ENCODE results near the gene DNMT3B. TPM values are rescaled to one million over a fixed set of nuclear protein-coding genes. Genes with fewer than 3 reads are reported as not detected.

DNMT3B gene
- polyA plus RNA-seq, 1 donor, result 2.4 TPM

- H3K27me3 ChIP-seq (ENCODE audit: control insufficient read depth, insufficient read depth, low read length), result no peaks in the 10 kb centered on the region
- peaks cover 6% of the 10 kb centered on the region for H3K36me3 ChIP-seq (ENCODE audit: control insufficient read depth, insufficient read depth, low read length)
- H3K4me1 ChIP-seq (ENCODE audit: control insufficient read depth, insufficient read depth, low read length), result no peaks in the 10 kb centered on the region
- H3K9me3 ChIP-seq (ENCODE audit: control insufficient read depth, low read depth, low read length), result no peaks in the 10 kb centered on the region
- no peak overlapping the region for H3K4me3 ChIP-seq (ENCODE audit: low read length)
- WGBS (ENCODE audit: insufficient coverage, low lambda C conversion rate), result 80% methylated on average over 1 of the region's 9 CpGs
- no peak overlapping the region for H3K27ac ChIP-seq (ENCODE audit: low read length)
- DNase-seq, result no peak
These were observed 45.5 kb downstream of the DNMT3B start for GRCh38 chr20:32807706-32808105.

- H3K36me3 ChIP-seq (ENCODE audit: control insufficient read depth, insufficient read depth, low read length), result no peaks in the 10 kb centered on the region
- H3K9me3 ChIP-seq (ENCODE audit: control insufficient read depth, low read depth, low read length), result no peaks in the 10 kb centered on the region
- no peaks in the 10 kb centered on the region for H3K27me3 ChIP-seq (ENCODE audit: control insufficient read depth, insufficient read depth, low read length)
- no peaks in the 10 kb centered on the region for H3K4me1 ChIP-seq (ENCODE audit: control insufficient read depth, insufficient read depth, low read length)
- no peak for DNase-seq
- WGBS (ENCODE audit: insufficient coverage, low lambda C conversion rate), result no CpG with 5 or more reads among the region's 4 CpGs
- no peak overlapping the region for H3K27ac ChIP-seq (ENCODE audit: low read length)
- H3K4me3 ChIP-seq (ENCODE audit: low read length), result no peak overlapping the region
These were observed 46.3 kb downstream of the DNMT3B start for GRCh38 chr20:32808438-32808837.

- no peaks in the 10 kb centered on the region for H3K27me3 ChIP-seq (ENCODE audit: control insufficient read depth, insufficient read depth, low read length)
- H3K4me1 ChIP-seq (ENCODE audit: control insufficient read depth, insufficient read depth, low read length), result no peaks in the 10 kb centered on the region
- WGBS (ENCODE audit: insufficient coverage, low lambda C conversion rate), result no CpG with 5 or more reads among the region's 4 CpGs
- H3K4me3 ChIP-seq (ENCODE audit: low read length), result no peak overlapping the region
- no peaks in the 10 kb centered on the region for H3K9me3 ChIP-seq (ENCODE audit: control insufficient read depth, low read depth, low read length)
- DNase-seq, result no peak
- H3K27ac ChIP-seq (ENCODE audit: low read length), result no peak overlapping the region
- no peaks in the 10 kb centered on the region for H3K36me3 ChIP-seq (ENCODE audit: control insufficient read depth, insufficient read depth, low read length)
These were observed 47.7 kb downstream of the DNMT3B start for GRCh38 chr20:32809907-32810306.

- WGBS (ENCODE audit: insufficient coverage, low lambda C conversion rate), result no CpG with 5 or more reads among the region's 5 CpGs
- no peak overlapping the region for H3K27ac ChIP-seq (ENCODE audit: low read length)
- no peaks in the 10 kb centered on the region for H3K4me1 ChIP-seq (ENCODE audit: control insufficient read depth, insufficient read depth, low read length)
- no peak for DNase-seq
- no peaks in the 10 kb centered on the region for H3K27me3 ChIP-seq (ENCODE audit: control insufficient read depth, insufficient read depth, low read length)
- no peak overlapping the region for H3K4me3 ChIP-seq (ENCODE audit: low read length)
- no peaks in the 10 kb centered on the region for H3K36me3 ChIP-seq (ENCODE audit: control insufficient read depth, insufficient read depth, low read length)
- H3K9me3 ChIP-seq (ENCODE audit: control insufficient read depth, low read depth, low read length), result no peaks in the 10 kb centered on the region
These were observed 48.8 kb downstream of the DNMT3B start for GRCh38 chr20:32810941-32811340.

- Histone ChIP-seq H3K4me1 (ENCODE audit: control insufficient read depth, insufficient read depth, low read length) (no peaks in the 10 kb centered on the region), H3K27me3 (ENCODE audit: control insufficient read depth, insufficient read depth, low read length) (no peaks in the 10 kb centered on the region), H3K4me3 (ENCODE audit: low read length) (no peak overlapping the region), H3K27ac (ENCODE audit: low read length) (no peak overlapping the region), H3K9me3 (ENCODE audit: control insufficient read depth, low read depth, low read length) (no peaks in the 10 kb centered on the region), H3K36me3 (ENCODE audit: control insufficient read depth, insufficient read depth, low read length) (no peaks in the 10 kb centered on the region)
- DNase-seq, result no peak
- no CpG with 5 or more reads among the region's 6 CpGs for WGBS (ENCODE audit: insufficient coverage, low lambda C conversion rate)
These were observed 49.7 kb downstream of the DNMT3B start for GRCh38 chr20:32811886-32812285.

GRCh38 chr20:32819992-32820697, 58.0 kb downstream of the DNMT3B start:
- no peaks in the 10 kb centered on the region for H3K9me3 ChIP-seq (ENCODE audit: control insufficient read depth, low read depth, low read length)
- H3K36me3 ChIP-seq (ENCODE audit: control insufficient read depth, insufficient read depth, low read length), result no peaks in the 10 kb centered on the region
- peak in 1 of 2 donors; percentile 65 for DNase-seq
- H3K27ac ChIP-seq (ENCODE audit: low read length), result peak overlapping the region; percentile 46
- WGBS (ENCODE audit: insufficient coverage, low lambda C conversion rate), result 0% methylated on average over 3 of the region's 58 CpGs
- peak overlapping the region; percentile 83 for H3K4me3 ChIP-seq (ENCODE audit: low read length)
- peaks cover 5% of the 10 kb centered on the region for H3K4me1 ChIP-seq (ENCODE audit: control insufficient read depth, insufficient read depth, low read length)
- no peaks in the 10 kb centered on the region for H3K27me3 ChIP-seq (ENCODE audit: control insufficient read depth, insufficient read depth, low read length)

- Histone ChIP-seq H3K4me3 (ENCODE audit: low read length) (peak overlapping the region; percentile 83), H3K27me3 (ENCODE audit: control insufficient read depth, insufficient read depth, low read length) (no peaks in the 10 kb centered on the region), H3K4me1 (ENCODE audit: control insufficient read depth, insufficient read depth, low read length) (peaks cover 5% of the 10 kb centered on the region), H3K36me3 (ENCODE audit: control insufficient read depth, insufficient read depth, low read length) (peaks cover under 1% of the 10 kb centered on the region), H3K27ac (ENCODE audit: low read length) (no peak overlapping the region), H3K9me3 (ENCODE audit: control insufficient read depth, low read depth, low read length) (no peaks in the 10 kb centered on the region)
- no peak for DNase-seq
- WGBS (ENCODE audit: insufficient coverage, low lambda C conversion rate), result 70% methylated on average over 2 of the region's 25 CpGs
These were observed 58.7 kb downstream of the DNMT3B start for GRCh38 chr20:32820698-32821377.

GRCh38 chr20:32822225-32822624, 60.0 kb downstream of the DNMT3B start:
- Histone ChIP-seq H3K4me1 (ENCODE audit: control insufficient read depth, insufficient read depth, low read length) (peaks cover 5% of the 10 kb centered on the region), H3K27me3 (ENCODE audit: control insufficient read depth, insufficient read depth, low read length) (no peaks in the 10 kb centered on the region), H3K9me3 (ENCODE audit: control insufficient read depth, low read depth, low read length) (no peaks in the 10 kb centered on the region), H3K36me3 (ENCODE audit: control insufficient read depth, insufficient read depth, low read length) (peaks cover 10% of the 10 kb centered on the region), H3K27ac (ENCODE audit: low read length) (no peak overlapping the region), H3K4me3 (ENCODE audit: low read length) (no peak overlapping the region)
- 100% methylated on average over 2 of the region's 5 CpGs for WGBS (ENCODE audit: insufficient coverage, low lambda C conversion rate)
- DNase-seq, result no peak

- Histone ChIP-seq H3K36me3 (ENCODE audit: control insufficient read depth, insufficient read depth, low read length) (peaks cover 16% of the 10 kb centered on the region), H3K9me3 (ENCODE audit: control insufficient read depth, low read depth, low read length) (no peaks in the 10 kb centered on the region), H3K4me1 (ENCODE audit: control insufficient read depth, insufficient read depth, low read length) (peaks cover 5% of the 10 kb centered on the region), H3K27ac (ENCODE audit: low read length) (no peak overlapping the region), H3K27me3 (ENCODE audit: control insufficient read depth, insufficient read depth, low read length) (no peaks in the 10 kb centered on the region), H3K4me3 (ENCODE audit: low read length) (no peak overlapping the region)
- no peak for DNase-seq
- no CpG with 5 or more reads among the region's 3 CpGs for WGBS (ENCODE audit: insufficient coverage, low lambda C conversion rate)
These were observed 60.9 kb downstream of the DNMT3B start for GRCh38 chr20:32823078-32823477.

- DNase-seq, result no peak
- Histone ChIP-seq H3K4me1 (ENCODE audit: control insufficient read depth, insufficient read depth, low read length) (peaks cover 5% of the 10 kb centered on the region), H3K9me3 (ENCODE audit: control insufficient read depth, low read depth, low read length) (no peaks in the 10 kb centered on the region), H3K27me3 (ENCODE audit: control insufficient read depth, insufficient read depth, low read length) (no peaks in the 10 kb centered on the region), H3K27ac (ENCODE audit: low read length) (no peak overlapping the region), H3K36me3 (ENCODE audit: control insufficient read depth, insufficient read depth, low read length) (peaks cover 24% of the 10 kb centered on the region), H3K4me3 (ENCODE audit: low read length) (no peak overlapping the region)
- WGBS (ENCODE audit: insufficient coverage, low lambda C conversion rate), result no CpG with 5 or more reads among the region's 7 CpGs
These were observed 61.8 kb downstream of the DNMT3B start for GRCh38 chr20:32823737-32824588.

Data from large intestine (tissue), 3 donors.